Right atrium auricular region (tissue), 2 donors: ENCODE measurements around the gene BUD13. TPM values are rescaled to one million over a fixed set of nuclear protein-coding genes. Genes with fewer than 3 reads are reported as not detected.

Experiments
- DNase-seq: peaks from one replicate; pipeline ENCODE4 v3.0.0-alpha.2; 2019; ENCODE audit warnings: low spot score
- H3K27ac ChIP-seq, 2 donors: fragments of 200-600 bp; sonication (generic); 1 replicate in 1 of 2; 2 replicates in 1 of 2; pipeline ENCODE4 v1.5.1; 2016 to 2019
- H3K27me3 ChIP-seq, 2 donors: fragments of 200-600 bp; sonication (generic); one replicate each; pipeline versions ENCODE4 v1.5.1 to v1.6.0; 2017 to 2019
- H3K36me3 ChIP-seq: fragments of 200-600 bp; sonication (generic); one replicate; pipeline ENCODE4 v1.5.1; 2016
- H3K4me1 ChIP-seq, 2 donors: fragments of 200-600 bp; sonication (generic); one replicate each; pipeline versions ENCODE4 v1.5.1 to v1.6.0; 2017 to 2019
- H3K4me3 ChIP-seq, 2 donors: fragments of 200-600 bp; sonication (generic); 1 replicate in 1 of 2; 2 replicates in 1 of 2; pipeline ENCODE4 v1.5.1; 2017 to 2019; ENCODE audit warnings: mild to moderate bottlenecking in 1 of 2, moderate library complexity in 1 of 2
- H3K9me3 ChIP-seq, 2 donors: fragments of 200-600 bp; sonication (generic); one replicate each; pipeline ENCODE4 v1.5.1; 2019
- CTCF ChIP-seq, 2 donors: fragments of 200-600 bp; sonication (generic); IDR thresholded peaks; one replicate each; pipeline ENCODE4 v1.5.1; 2019; ENCODE audit warnings: antibody characterized with exemption in 2 of 2
- total RNA-seq, 2 donors: library from RNA; depleted of rRNA; stranded (reverse); fragments of >200 nt; gene quantifications; one replicate each; pipeline ENCODE4 v1.1.0, GENCODE V29; 2016

The BUD13 gene
- total RNA-seq, 2 donors from 2014 or later: 6.6 to 9.6 TPM

GRCh38 chr11:116702772-116703385 lies 69.9 kb downstream of the BUD13 start:
- Histone ChIP-seq H3K36me3 (no peaks in the 10 kb centered on the region), H3K27me3 (no peaks in the 10 kb centered on the region), H3K9me3 (no peaks in the 10 kb centered on the region), H3K27ac (no peak overlapping the region), H3K4me1 (no peaks in the 10 kb centered on the region), H3K4me3 (no peak overlapping the region)
- TF ChIP-seq CTCF (IDR thresholded peaks at IDR 0.05): no peak
- DNase-seq: no peak

GRCh38 chr11:116701876-116702275 lies 70.9 kb downstream of the BUD13 start:
- no peak overlapping the region for H3K4me3 ChIP-seq
- H3K27me3 ChIP-seq: no peaks in the 10 kb centered on the region
- H3K27ac ChIP-seq: no peak overlapping the region
- no peak for DNase-seq
- TF ChIP-seq CTCF (IDR thresholded peaks at IDR 0.05): no peak
- no peaks in the 10 kb centered on the region for H3K9me3 ChIP-seq
- no peaks in the 10 kb centered on the region for H3K36me3 ChIP-seq
- H3K4me1 ChIP-seq: no peaks in the 10 kb centered on the region

- Histone ChIP-seq H3K4me1 (no peaks in the 10 kb centered on the region), H3K27me3 (no peaks in the 10 kb centered on the region), H3K36me3 (no peaks in the 10 kb centered on the region), H3K4me3 (no peak overlapping the region), H3K27ac (no peak overlapping the region), H3K9me3 (no peaks in the 10 kb centered on the region)
- DNase-seq: no peak
- no peak for TF ChIP-seq CTCF (IDR thresholded peaks at IDR 0.05)
These were observed 71.4 kb downstream of the BUD13 start for GRCh38 chr11:116701297-116701801.

- H3K36me3 ChIP-seq: no peaks in the 10 kb centered on the region
- H3K27me3 ChIP-seq: no peaks in the 10 kb centered on the region
- no peaks in the 10 kb centered on the region for H3K9me3 ChIP-seq
- no peaks in the 10 kb centered on the region for H3K4me1 ChIP-seq
- TF ChIP-seq CTCF (IDR thresholded peaks at IDR 0.05): no peak
- no peak for DNase-seq
- no peak overlapping the region for H3K4me3 ChIP-seq
- no peak overlapping the region for H3K27ac ChIP-seq
These were observed 72.1 kb downstream of the BUD13 start for GRCh38 chr11:116700586-116701220.

Other genes starting within 250 kb of the BUD13 start
- 10 to 100 TPM; 16.8 to 20.6 TPM for gene ZPR1, start 15.0 kb upstream of the BUD13 start, total RNA-seq
- not detected for gene APOA5, start 18.9 kb upstream of the BUD13 start, total RNA-seq
- not detected for gene APOA4, start 50.3 kb upstream of the BUD13 start, total RNA-seq
- gene APOC3, start 56.9 kb upstream of the BUD13 start, total RNA-seq: not detected
- gene APOA1, start 64.6 kb upstream of the BUD13 start, total RNA-seq: 1 to 10 TPM; 4.5 to 9.5 TPM